ENCODE results near the gene DAB2IP.
"Not testable (repeated sequence)": the region's sequence is repeated elsewhere in the genome, so short reads cannot be mapped to it uniquely, and the experiment has no call there.

Gene DAB2IP
- 0 reads per million in 2 donors for total RNA-seq

GRCh38 chr9:121651295-121652020, at the start of gene DAB2IP:
Gene DAB2IP, plus strand, starts transcription at chr9:121651634. Its CDS starts 142 bp downstream, at chr9:121651776.
- DNase-seq = no peak

GRCh38 chr9:121603028-121603427, 48.4 kb upstream of the DAB2IP start:
- DNase-seq = no peak

- DNase-seq = no peak
Observed at GRCh38 chr9:121604242-121604641, 47.2 kb upstream of the DAB2IP start.

GRCh38 chr9:121604654-121605053, 46.8 kb upstream of the DAB2IP start:
- DNase-seq = no peak

GRCh38 chr9:121607434-121608167, 43.8 kb upstream of the DAB2IP start:
- DNase-seq = no peak

GRCh38 chr9:121608168-121608853, 43.1 kb upstream of the DAB2IP start:
- DNase-seq = no peak

DNA sequence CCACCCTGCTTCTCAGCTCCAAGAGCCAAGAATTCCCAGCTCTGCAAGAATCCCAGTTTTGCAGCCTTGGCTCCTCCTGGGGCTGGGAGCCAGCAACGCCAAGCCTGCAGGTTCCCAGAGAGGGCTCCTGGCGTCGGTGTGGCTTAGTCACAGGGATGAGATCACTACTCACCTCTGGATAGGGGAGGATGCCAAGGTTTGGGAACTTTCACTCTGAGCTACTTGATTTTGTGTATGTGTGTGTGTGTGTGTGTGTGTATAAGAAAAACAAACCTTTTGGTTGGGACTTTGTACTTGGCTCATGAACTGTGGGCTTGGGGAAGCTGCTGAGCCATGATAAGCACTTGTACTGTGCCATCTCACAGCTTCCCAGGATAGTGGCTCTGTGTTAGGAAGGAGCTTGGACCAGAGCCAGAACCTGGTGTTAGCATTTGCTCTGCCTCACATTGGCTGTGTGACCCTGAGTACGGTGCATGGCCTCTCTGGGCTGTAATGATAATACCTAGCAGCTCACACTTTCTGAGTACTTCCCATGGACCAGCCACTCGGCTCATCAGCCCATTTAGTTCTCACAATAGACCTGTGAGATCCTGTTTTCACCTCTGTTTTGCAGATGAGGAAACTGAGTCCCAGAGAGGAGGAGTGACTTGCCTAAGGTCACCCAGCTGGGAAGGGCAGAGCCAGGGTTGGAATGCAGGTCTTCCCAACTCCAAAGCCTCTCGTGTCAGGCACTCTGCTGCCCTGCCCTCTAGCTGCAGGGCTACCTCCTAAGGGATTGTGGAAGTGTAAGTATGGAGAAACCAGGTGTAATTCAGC, 41.4 kb upstream of the DAB2IP start:
- no peak for DNase-seq

DNA sequence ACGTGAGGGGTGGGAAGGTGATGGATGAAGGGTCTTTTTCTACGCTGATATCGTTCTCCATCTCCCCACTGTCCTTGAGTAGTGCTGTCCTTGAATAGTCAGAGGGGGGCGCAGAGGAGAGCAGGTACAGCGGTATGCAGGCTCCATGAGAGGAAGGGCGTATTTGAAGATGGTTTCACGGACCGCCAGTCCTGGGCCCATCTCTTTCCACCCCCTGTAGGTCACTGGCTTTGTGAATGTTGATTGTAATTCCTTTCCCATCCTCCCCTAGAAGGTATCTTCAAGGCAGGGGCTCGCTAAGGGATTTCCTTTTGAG, 40.8 kb upstream of the DAB2IP start:
- DNase-seq = no peak

DNA sequence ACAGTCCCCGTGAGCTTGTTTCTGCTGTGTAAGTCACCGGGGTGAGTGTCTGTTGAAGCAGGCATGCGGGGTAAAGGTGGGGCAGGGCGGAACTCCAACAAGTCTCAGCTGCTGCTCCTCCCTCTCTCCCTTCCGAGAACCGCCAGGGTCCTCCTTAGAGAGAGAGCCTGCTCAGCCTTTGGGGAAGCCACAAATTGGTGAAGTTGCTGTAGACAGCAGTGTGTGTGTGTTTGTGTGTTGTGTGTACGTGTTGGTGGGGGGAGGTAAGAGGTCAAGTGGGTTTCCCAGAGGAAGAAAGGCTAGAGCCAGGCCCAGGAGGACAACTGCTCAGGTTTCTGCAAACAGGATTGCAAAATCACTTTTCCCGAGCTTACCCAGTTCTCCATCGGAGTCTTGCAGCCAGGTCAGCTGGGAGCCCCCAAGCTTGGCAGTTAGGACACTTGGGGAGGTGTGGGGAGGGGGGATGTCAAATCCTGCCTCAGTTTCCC, 38.9 kb upstream of the DAB2IP start:
- DNase-seq = no peak

GRCh38 chr9:121613009-121613752, 38.3 kb upstream of the DAB2IP start:
- DNase-seq = no peak

GRCh38 chr9:121616123-121616755, 35.2 kb upstream of the DAB2IP start:
- no peak for DNase-seq

- no peak for DNase-seq
Observed at GRCh38 chr9:121618504-121618903, 32.9 kb upstream of the DAB2IP start.

DNA sequence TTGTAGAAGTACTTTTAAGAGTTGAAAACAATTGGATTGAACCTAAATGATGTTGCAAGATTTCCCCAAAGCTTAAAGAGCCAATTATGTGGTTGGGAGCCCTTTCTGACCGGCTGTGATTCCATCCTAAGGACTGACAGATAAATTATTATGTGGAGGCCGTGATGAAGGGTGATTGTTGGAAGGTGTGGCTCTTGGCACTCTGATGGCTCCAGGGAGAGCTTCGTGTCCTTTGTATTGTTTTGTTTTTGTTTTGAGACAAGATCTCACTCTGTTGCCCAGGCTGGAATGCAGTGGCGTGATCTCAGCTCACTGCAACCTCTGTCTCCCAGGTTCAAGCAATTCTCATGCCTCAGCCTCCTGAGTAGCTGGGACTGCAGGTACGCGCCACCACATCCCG, 32.5 kb upstream of the DAB2IP start:
- DNase-seq = not testable (repeated sequence)

DNA sequence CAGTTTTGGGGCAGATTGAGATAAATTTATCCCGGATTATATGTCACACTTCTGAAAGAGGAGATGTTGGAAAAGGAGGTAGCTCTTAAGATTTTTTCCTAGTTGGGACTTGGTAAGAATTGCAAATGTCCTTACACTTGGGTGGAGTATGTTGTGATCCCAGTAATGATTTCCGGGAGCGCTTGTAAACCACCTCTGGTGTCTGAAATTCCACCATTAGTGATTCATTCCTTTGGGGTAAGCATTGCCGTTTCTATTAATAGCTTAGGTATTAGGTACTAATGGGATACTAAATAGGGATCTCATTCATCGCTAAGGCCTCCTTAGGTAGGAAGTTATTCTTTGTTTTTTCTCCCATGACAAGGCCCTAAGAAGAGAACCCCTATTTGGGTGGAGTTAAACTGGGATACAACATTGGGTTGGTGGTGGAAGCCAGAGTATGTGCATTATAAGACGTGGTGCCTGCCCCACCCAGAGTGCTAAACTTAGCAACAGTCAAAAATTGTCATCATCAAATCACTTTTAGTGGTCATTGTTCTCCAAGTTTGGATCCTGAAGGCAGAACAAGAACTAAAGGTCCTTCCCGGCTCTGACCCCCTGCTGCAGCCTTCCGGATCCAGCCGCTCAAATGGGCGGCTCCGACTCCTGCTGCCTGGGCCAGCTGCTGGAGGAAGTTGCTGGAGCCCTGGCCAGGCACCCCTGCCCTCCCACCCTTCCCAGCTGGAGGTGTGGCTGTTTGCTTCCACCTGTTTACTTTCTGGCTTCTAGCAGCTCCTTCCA, 31.7 kb upstream of the DAB2IP start:
- DNase-seq = no peak

GRCh38 chr9:121620325-121620673, 31.1 kb upstream of the DAB2IP start:
- DNase-seq = no peak

- no peak for DNase-seq
Observed at GRCh38 chr9:121620777-121621449, 30.5 kb upstream of the DAB2IP start.

GRCh38 chr9:121622387-121623203, 28.8 kb upstream of the DAB2IP start:
- DNase-seq = no peak

DNA sequence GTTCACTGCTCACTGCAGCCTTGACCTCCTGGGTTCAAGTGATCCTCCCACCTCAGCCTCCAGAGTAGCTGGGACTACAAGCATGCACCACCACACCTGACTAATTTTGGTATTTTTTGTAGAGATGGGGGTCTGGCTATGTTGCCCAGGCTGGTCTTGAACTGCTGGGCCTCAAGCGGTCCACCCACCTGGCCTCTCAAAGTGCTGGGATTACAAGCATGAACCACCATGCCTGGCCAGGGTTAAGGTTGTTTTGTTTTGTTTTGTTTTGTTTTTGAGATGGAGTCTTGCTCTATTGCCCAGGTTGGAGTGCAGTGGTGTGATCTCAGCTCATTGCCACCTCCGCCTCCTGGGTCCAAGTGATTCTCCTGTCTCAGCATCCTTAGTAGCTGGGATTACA, 28.0 kb upstream of the DAB2IP start:
- DNase-seq = not testable (repeated sequence)

DNA sequence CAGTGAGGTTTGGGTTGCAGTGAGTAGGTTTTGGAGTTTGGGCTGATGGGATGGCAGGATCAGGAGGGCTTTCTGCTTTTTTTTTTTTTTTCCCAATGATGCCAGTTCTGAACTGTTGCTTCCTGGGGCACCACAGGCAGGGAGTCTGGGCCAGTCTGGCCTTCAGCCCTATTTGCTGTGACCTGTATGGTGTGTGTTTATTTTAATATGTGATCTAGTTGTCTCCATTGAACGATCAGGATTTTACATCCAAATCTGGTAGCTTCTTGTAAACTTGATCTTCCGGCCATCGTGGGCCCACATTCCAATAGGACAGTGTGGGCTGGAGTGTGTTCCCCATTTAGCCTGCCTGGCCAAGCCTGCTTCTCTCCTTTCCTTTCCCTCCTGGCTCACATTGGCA, 25.8 kb upstream of the DAB2IP start:
- no peak for DNase-seq
